ENCODE results near the gene PKM. TPM values are rescaled to one million over a fixed set of nuclear protein-coding genes. Genes with fewer than 3 reads are reported as not detected.

Gene PKM
- total RNA-seq, 1 experiment from 2014 or later = 1,026 TPM

GRCh38 chr15:72175186-72176044 is 55.6 kb downstream of the PKM start:
- H3K4ac ChIP-seq (ENCODE audit: low read depth, low read length) = no peak overlapping the region
- no peaks in the 10 kb centered on the region for H3K9me3 ChIP-seq (ENCODE audit: control insufficient read depth, low read depth, low read length)
- H3K27me3 ChIP-seq (ENCODE audit: insufficient read depth, low read length) = no peaks in the 10 kb centered on the region
- H3K4me1 ChIP-seq (ENCODE audit: insufficient read depth, low read length) = no peaks in the 10 kb centered on the region
- WGBS (ENCODE audit: extremely low coverage, insufficient read length, low lambda C conversion rate) = no CpG with 5 or more reads among the region's 15 CpGs
- H3T11ph ChIP-seq (ENCODE audit: low read length) = no peak overlapping the region
- peak overlapping the region; percentile 49; the same call in 1 of the 2 replicates for H3K14ac ChIP-seq (ENCODE audit: insufficient read depth, low read length)
- peaks cover 2% of the 10 kb centered on the region; the same call in 1 of the 2 replicates for H3K27me3 Mint-ChIP-seq (ENCODE audit: low read depth)
- no peaks in the 10 kb centered on the region for H3K36me3 Mint-ChIP-seq (ENCODE audit: insufficient read depth in 1 of 3, low read depth in 3 of 3)
- no peak overlapping the region for H3K4me2 ChIP-seq (ENCODE audit: insufficient read depth, insufficient read length, low read length)
- no peak overlapping the region for H2AK5ac ChIP-seq (ENCODE audit: insufficient read length, low read length)
- H3K18ac ChIP-seq (ENCODE audit: insufficient read length, low read depth, low read length) = no peak overlapping the region
- no peaks in the 10 kb centered on the region for H4K20me1 ChIP-seq (ENCODE audit: control insufficient read depth, insufficient read depth, insufficient read length)
- H3K56ac ChIP-seq (ENCODE audit: insufficient read length, low read depth, low read length) = no peak overlapping the region
- no peak overlapping the region for H4K8ac ChIP-seq (replicated peaks; ENCODE audit: insufficient read length, low read depth, low read length)
- H3K27ac ChIP-seq (ENCODE audit: insufficient read length, low read depth, low read length) = no peak overlapping the region
- no peak for TF ChIP-seq CTCF (conservative IDR thresholded peaks at IDR 0.05)
- H4K5ac ChIP-seq (ENCODE audit: insufficient read length, low read depth, low read length) = no peak overlapping the region
- H3K23me2 ChIP-seq (ENCODE audit: insufficient read length, low read depth, low read length, poor library complexity, severe bottlenecking) = peaks cover 4% of the 10 kb centered on the region
- no peak overlapping the region for H2BK20ac ChIP-seq (ENCODE audit: low read depth, low read length, poor library complexity, severe bottlenecking)
- no peak overlapping the region for H3K9ac ChIP-seq (ENCODE audit: extremely low read depth, insufficient read length, low read length)
- no peak overlapping the region; a peak in 4 of 7 replicates for H3K27ac Mint-ChIP-seq
- no peaks in the 10 kb centered on the region for H3K79me2 ChIP-seq (ENCODE audit: insufficient read depth, low read length)
- H3K4me1 Mint-ChIP-seq = peaks cover 6 to 11% of the 10 kb centered on the region in 2 experiments
- no peak overlapping the region for H2AFZ ChIP-seq (ENCODE audit: low read length)
- H3K79me1 ChIP-seq (ENCODE audit: insufficient read depth, low read depth, low read length, poor library complexity, severe bottlenecking) = no peaks in the 10 kb centered on the region
- no peak overlapping the region for H2BK5ac ChIP-seq (ENCODE audit: insufficient read length, low read length)
- no peak overlapping the region for H3K4me3 Mint-ChIP-seq
- H3K9me3 Mint-ChIP-seq = no peaks in the 10 kb centered on the region
- no peak overlapping the region for H2BK12ac ChIP-seq (ENCODE audit: insufficient read length, low read depth, low read length)
- no peak overlapping the region for H3K23ac ChIP-seq (ENCODE audit: insufficient read length, low read depth, low read length)
- no peak for DNase-seq
- H2BK120ac ChIP-seq (ENCODE audit: low read depth, low read length, poor library complexity, severe bottlenecking) = no peak overlapping the region
- H2BK15ac ChIP-seq (ENCODE audit: low read depth, low read length) = no peak overlapping the region
- no peak overlapping the region for H4K91ac ChIP-seq (ENCODE audit: insufficient read length, low read depth, low read length)
